OCI-LY1 (cell line): ENCODE data around the gene HOOK2.

ENCODE experiments used
- H2AFZ ChIP-seq: fragments of 200-600 bp; sonication (generic), shearing (Covaris generic); 2 replicates; pipeline ENCODE4 v1.6.0; 2014; ENCODE audit warnings: antibody characterized with exemption, mild to moderate bottlenecking, low read length
- H3F3A ChIP-seq: fragments of 200-600 bp; sonication (generic), shearing (Covaris generic); 2 replicates; pipeline ENCODE4 v1.6.0; 2014; ENCODE audit warnings: mild to moderate bottlenecking, antibody characterized with exemption, low read length, moderate library complexity; ENCODE audit not compliant: insufficient read depth
- H3K27ac ChIP-seq: fragments of 200-600 bp; sonication (generic); 2 replicates; pipeline ENCODE4 v1.5.1; 2014; ENCODE audit warnings: low read length, mixed run types, mild to moderate bottlenecking, low read depth; ENCODE audit not compliant: poor library complexity, severe bottlenecking
- H3K27me3 ChIP-seq: fragments of 200-600 bp; sonication (generic); 2 replicates; pipeline ENCODE4 v1.6.0; 2014; ENCODE audit warnings: antibody characterized with exemption, mild to moderate bottlenecking, low read length, moderate library complexity; ENCODE audit not compliant: insufficient read depth
- H3K36me3 ChIP-seq: fragments of 200-600 bp; sonication (generic); 2 replicates; pipeline ENCODE4 v1.6.1; 2014; ENCODE audit warnings: mild to moderate bottlenecking, antibody characterized with exemption, low read length, moderate library complexity, mixed read lengths; ENCODE audit not compliant: insufficient read depth
- H3K4me1 ChIP-seq: fragments of 200-600 bp; sonication (generic); 2 replicates; pipeline ENCODE4 v1.5.1; 2014; ENCODE audit warnings: mild to moderate bottlenecking, low read length, moderate library complexity; ENCODE audit not compliant: insufficient read depth, severe bottlenecking
- H3K4me2 ChIP-seq: fragments of 200-600 bp; sonication (generic), shearing (Covaris generic); 2 replicates; pipeline ENCODE4 v1.6.1; 2014; ENCODE audit warnings: low read length
- H3K4me3 ChIP-seq: fragments of 200-600 bp; sonication (generic); 2 replicates; pipeline ENCODE4 v1.5.1; 2014; ENCODE audit warnings: low read length, low read depth, mild to moderate bottlenecking, mixed read lengths; ENCODE audit not compliant: poor library complexity, severe bottlenecking
- H3K79me2 ChIP-seq: fragments of 200-600 bp; shearing (Covaris generic); 2 replicates; pipeline ENCODE4 v1.6.1; 2016; ENCODE audit warnings: mixed run types, low read length, mixed read lengths; ENCODE audit not compliant: insufficient read depth
- H3K9ac ChIP-seq: fragments of 200-600 bp; sonication (generic), shearing (Covaris generic); 2 replicates; pipeline ENCODE4 v1.6.1; 2014; ENCODE audit warnings: mild to moderate bottlenecking, low read length, mixed read lengths
- H3K9me2 ChIP-seq: fragments of 200-600 bp; sonication (generic), shearing (Covaris generic); 2 replicates; pipeline ENCODE4 v1.6.1; 2014; ENCODE audit warnings: low read depth, mild to moderate bottlenecking, low read length, mixed read lengths
- H3K9me3 ChIP-seq: fragments of 200-600 bp; shearing (Covaris generic); 2 replicates; pipeline ENCODE4 v1.6.1; 2014; ENCODE audit warnings: low read length, mixed read lengths
- H4K20me1 ChIP-seq: fragments of 200-600 bp; sonication (generic), shearing (Covaris generic); 2 replicates; pipeline ENCODE4 v1.6.0; 2016; ENCODE audit warnings: mild to moderate bottlenecking, low read length; ENCODE audit not compliant: insufficient read depth
- CTCF ChIP-seq: fragments of 200-600 bp; sonication (generic), shearing (Covaris generic); IDR thresholded peaks from 2 replicates; pipeline ENCODE4 v1.5.1; 2017; ENCODE audit warnings: mild to moderate bottlenecking, antibody characterized with exemption, low read length, moderate library complexity, mixed read lengths
- EZH2 ChIP-seq: fragments of 200-600 bp; sonication (generic), shearing (Covaris generic); IDR thresholded peaks from 2 replicates; pipeline ENCODE4 v1.8.0; 2017; ENCODE audit warnings: borderline replicate concordance, mixed run types, mild to moderate bottlenecking, antibody characterized with exemption, low read length, moderate library complexity, mixed read lengths

HOOK2 gene

GRCh38 chr19:12772323-12772722 is 3.0 kb downstream of the HOOK2 start:
- Histone ChIP-seq H3K27ac (no peak overlapping the region), H3K79me2 (no peaks in the 10 kb centered on the region), H3K9ac (no peak overlapping the region), H3K4me2 (no peak overlapping the region), H3K36me3 (no peaks in the 10 kb centered on the region), H3F3A (peaks cover 7% of the 10 kb centered on the region; the same call in 1 of the 2 replicates), H3K9me3 (no peaks in the 10 kb centered on the region), H2AFZ (no peak overlapping the region), H3K4me1 (peaks cover 20% of the 10 kb centered on the region), H4K20me1 (no peaks in the 10 kb centered on the region), H3K9me2 (no peaks in the 10 kb centered on the region), H3K4me3 (no peak overlapping the region), H3K27me3 (no peaks in the 10 kb centered on the region)
- no peak for TF ChIP-seq EZH2
- no peak for TF ChIP-seq CTCF

- H3K9me2 ChIP-seq = no peaks in the 10 kb centered on the region
- no peak overlapping the region for H2AFZ ChIP-seq
- peaks cover 20% of the 10 kb centered on the region for H3K4me1 ChIP-seq
- H3K27me3 ChIP-seq = no peaks in the 10 kb centered on the region
- no peaks in the 10 kb centered on the region for H3K36me3 ChIP-seq
- H3K27ac ChIP-seq = no peak overlapping the region
- no peaks in the 10 kb centered on the region for H3K79me2 ChIP-seq
- TF ChIP-seq CTCF = no peak
- no peak for TF ChIP-seq EZH2
- peaks cover 7% of the 10 kb centered on the region; the same call in 1 of the 2 replicates for H3F3A ChIP-seq
- H3K4me3 ChIP-seq = no peak overlapping the region
- no peak overlapping the region for H3K4me2 ChIP-seq
- no peaks in the 10 kb centered on the region for H4K20me1 ChIP-seq
- no peaks in the 10 kb centered on the region for H3K9me3 ChIP-seq
- H3K9ac ChIP-seq = no peak overlapping the region
Measured at GRCh38 chr19:12770922-12771321, 4.4 kb downstream of the HOOK2 start.

- H3K4me2 ChIP-seq = peak overlapping the region; percentile 46
- H3K9me3 ChIP-seq = no peaks in the 10 kb centered on the region
- H3K27me3 ChIP-seq = no peaks in the 10 kb centered on the region
- H3K4me1 ChIP-seq = peaks cover 15% of the 10 kb centered on the region
- no peak overlapping the region for H3K27ac ChIP-seq
- H3K36me3 ChIP-seq = no peaks in the 10 kb centered on the region
- no peaks in the 10 kb centered on the region for H3K9me2 ChIP-seq
- no peaks in the 10 kb centered on the region for H3K79me2 ChIP-seq
- no peaks in the 10 kb centered on the region for H4K20me1 ChIP-seq
- H3K9ac ChIP-seq = no peak overlapping the region; the same call in 1 of the 2 replicates
- H2AFZ ChIP-seq = no peak overlapping the region
- TF ChIP-seq CTCF (no peak), EZH2 (no peak)
- peak overlapping the region; percentile 5 for H3K4me3 ChIP-seq
- peaks cover 7% of the 10 kb centered on the region; the same call in 1 of the 2 replicates for H3F3A ChIP-seq
Measured at GRCh38 chr19:12769689-12770088, 5.7 kb downstream of the HOOK2 start.
